GM21717 (cell line): Measurements from ENCODE around the gene LRCH1.

Source experiments
- ATAC-seq: cut with Tn5 transposase; IDR thresholded peaks from one replicate; pipeline ENCODE4 v1.9.1; 2021; ENCODE audit warnings: mild to moderate bottlenecking, moderate library complexity; ENCODE audit not compliant: unreplicated experiment

Gene LRCH1

DNA sequence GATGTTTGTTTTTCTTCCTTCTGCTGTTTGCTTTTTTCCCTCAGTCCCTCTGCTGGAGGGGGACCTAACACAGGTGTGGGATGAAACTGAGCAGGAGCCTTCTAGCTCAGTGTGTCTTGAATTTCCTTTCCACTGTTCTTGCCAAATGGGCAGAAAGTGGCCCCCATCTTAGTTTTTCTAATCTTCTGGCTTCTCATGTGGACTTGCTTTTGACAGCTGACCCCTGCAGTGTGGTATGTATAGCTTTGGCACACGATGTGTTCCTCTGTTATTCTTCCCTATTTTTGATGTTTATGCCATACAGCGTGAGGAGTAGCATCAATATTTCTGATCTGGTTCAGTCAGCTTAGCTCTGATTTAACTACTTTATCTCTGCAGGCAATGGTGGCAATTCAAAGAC lies 8.3 kb downstream of the LRCH1 start:
- ATAC-seq: no peak

DNA sequence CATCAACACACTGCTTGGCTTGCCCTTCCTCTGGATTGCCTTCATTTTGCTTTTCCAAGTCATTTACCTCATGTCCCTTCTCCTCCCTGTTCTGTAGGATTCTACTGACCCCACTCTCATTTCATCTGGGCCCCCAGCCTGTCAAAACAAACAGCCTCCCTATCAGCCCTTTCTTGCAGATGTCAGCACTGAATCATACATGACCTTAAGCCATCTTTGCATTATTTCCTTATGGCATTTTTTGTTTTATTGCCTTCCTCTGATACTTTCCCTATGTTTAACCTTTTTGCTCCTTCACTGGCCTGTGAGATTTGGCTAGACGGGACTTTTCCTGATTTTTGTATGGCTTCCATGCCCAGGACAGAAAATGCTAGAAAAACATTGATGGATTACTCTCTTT lies 8.7 kb downstream of the LRCH1 start:
- ATAC-seq: no peak

DNA sequence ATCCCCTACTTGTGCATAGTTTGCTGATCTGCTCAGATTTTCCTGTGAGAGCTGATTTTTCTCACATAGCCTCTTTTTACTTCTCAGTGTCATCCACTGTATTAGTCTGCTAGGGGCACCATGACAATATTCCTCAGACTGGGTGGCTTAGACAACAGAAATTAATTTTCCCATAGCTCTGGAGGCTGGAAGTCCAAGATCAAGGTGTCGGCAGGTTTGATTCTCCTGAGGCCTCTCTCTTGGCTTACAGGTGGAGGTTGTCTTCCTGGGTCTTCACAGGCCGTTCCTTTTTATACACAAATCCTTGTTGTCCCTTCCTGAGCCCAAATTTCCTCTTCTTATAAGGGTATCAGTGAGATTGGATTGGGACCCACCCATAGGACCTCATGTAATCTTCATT lies 9.2 kb downstream of the LRCH1 start:
- no peak for ATAC-seq

DNA sequence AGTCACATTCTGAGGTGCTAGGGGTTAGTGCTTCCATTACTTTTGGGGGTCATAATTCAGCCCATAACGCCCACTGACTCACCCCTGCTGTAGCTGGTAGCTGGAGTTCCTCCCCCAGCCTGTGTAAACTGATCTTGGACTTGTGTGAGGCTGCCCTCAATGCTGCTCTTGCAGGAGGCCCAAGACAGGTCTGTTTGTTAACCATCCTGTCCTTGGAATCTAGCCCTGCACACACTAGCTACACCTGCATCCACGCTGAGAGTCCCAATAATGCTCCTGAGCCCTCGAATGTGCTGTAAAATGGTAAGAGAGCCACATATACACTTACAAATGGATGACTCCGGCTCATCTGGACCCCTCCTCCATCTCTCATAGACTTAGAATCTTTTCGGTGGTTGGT lies 9.6 kb downstream of the LRCH1 start:
- no peak for ATAC-seq

DNA sequence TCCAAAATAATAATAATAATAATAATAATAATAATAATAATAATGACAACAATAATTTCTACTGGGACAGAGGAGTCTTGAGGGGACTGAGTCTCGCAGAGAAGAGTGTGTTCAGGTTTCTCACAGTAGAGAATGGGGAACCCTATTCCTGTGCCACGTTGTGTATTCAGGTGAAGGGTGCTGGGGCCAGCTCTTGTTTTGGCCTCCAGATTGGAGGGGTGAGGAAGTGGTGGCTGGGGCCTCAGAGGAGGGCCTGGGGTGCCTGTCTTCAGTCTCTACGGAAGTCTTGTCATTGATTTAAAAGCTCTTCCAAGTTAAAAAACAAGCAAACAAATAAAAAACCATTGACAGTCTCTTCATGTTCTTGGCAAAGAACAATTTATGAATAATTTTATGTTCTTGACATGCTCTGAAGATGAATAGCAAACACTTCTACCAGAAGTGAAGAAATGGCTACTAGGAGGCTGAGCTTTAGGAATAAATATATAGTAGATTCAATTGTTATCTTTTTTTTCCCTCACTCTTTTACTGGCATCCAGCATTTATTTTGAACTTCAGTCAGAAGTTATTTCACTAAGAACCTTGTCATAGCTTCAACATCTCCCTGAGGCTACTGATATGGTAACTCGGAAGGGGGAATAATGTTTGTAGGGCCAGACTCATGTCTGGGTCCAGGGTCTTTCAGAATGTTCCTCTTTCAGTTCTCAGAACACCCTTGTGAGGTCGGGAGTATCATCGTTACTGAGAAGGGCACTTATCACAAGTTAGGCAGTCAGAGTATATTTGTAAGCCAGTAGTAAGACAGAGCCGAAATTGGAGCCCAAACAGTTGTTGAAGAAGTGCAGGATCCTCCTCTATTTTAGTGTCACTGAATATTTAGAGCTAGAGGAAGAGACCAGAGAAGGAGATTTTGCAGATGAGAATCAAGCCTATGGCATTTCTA lies 13.1 kb downstream of the LRCH1 start:
- peak; percentile 75 for ATAC-seq

DNA sequence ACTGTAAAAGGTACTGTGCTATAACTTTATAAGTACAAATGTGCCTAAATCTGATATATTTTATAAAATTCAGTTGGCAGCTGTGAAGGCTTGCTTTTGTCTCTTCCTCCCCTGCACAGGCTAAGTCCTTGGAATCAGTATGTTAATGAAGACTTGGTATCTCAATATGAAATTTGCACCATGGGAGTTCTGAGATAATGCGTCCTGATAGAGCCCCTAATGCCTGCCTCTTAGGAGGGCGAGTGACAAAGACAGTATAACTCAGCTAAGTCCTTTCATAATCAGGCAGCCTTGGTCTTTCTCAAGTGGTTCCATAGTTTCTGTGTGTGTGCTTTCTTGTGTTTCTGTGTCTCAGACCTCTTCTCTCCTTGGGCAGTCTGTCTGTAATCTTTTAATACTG lies 14.7 kb downstream of the LRCH1 start:
- ATAC-seq: no peak

DNA sequence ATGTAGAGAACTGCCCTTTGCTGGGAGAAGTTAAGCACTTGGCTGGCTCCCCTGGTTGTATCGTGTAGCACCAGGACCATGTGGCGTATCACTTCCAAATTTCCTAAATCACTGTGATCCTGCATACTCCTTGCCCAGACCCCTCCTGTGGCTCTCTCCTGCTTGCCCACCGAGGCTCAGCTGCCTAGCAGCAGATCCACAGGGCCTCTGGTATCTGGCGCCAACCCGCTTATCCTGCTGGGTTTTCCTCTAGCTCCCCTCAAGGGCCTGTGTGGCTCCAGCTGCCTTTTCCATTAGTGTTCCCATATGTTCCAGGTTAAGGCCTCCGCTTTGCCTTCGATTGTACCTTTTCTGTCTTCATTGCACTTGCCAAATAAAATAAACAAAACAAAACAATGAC lies 16.5 kb downstream of the LRCH1 start:
- ATAC-seq: no peak

DNA sequence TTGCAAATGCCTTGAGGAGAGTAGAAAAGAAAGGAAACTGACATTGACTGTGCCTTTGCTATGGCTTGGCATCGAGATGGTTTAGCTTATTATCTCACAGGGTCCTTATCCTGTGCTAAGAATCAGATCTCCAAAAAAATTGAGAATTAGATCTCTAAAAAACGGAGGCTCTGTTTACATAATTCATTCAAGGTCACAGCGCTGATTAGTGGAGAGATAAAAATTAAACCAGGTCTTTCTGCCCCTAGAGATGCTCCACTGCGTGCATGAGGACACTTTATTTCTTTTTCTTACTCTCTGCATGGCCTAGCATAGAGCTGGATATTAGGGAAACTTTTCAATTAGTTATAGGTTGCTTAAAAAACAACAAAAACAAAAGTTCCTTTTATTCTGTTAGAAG lies 17.3 kb downstream of the LRCH1 start:
- no peak for ATAC-seq

DNA sequence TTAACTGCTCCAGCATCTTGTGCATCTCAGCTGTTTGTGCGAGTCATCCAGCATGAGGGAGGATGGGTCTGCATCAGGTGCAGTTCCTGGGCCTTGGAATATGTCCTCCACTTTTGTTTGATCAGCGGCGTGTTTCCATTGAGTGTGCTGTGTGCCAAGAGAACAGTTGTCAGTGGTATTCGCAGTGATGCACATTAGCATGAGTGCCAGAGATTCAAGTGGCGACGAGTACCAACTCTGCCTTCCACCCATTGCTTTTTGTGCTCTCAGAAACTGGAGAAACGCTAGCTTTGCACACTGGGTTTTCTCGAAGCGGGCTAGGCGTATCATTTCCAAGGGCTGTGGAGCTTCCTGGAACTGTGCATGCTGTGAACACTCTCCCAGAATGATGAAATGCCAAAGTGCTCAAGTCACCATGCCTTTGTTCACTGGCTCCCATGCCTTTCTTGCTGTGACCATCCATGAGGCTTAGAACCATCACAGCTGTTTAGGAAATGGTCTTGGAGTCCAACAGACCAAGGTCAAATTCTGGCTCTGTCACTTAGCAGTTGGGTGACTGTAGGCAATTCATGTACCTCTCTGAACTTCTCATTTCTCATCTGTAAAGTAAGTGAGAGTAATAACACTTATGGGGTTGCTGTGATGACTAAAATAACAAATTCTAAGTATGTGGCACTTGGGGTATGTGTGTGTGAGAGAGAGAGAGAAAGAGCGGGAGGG lies 18.4 kb downstream of the LRCH1 start:
- ATAC-seq: peak; percentile 46

DNA sequence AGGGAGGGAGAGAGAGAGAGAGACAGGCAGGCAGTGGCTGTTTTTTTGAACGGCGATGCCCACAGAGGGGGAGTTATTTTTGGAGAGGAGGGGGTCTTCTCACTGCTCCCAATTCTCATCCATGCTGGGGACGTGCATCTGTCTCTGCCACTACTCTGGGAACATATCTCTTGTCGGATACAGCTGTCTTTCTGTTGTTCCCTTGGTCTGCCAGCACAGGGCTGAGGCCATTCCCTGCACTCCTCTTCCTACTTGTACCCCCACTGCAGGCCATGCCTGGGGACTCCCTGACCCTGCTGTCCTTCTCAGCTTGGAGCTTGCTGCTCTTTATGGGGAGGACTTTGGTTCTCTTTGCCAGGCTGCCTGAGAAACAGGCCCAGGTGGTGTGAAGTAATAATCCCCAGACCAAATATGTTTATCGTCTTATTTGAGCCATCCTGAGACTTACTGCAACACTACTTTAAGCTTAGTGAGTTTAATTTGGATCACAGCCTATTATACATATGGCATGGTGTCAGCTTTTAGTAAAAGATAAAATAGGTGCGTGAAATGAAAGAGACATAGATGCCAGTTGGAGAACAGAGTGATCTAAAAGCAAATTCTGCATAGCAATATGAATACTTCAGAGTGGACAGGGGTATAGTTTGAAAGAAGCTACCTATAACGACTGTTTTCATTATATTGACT lies 19.1 kb downstream of the LRCH1 start:
- ATAC-seq: no peak

DNA sequence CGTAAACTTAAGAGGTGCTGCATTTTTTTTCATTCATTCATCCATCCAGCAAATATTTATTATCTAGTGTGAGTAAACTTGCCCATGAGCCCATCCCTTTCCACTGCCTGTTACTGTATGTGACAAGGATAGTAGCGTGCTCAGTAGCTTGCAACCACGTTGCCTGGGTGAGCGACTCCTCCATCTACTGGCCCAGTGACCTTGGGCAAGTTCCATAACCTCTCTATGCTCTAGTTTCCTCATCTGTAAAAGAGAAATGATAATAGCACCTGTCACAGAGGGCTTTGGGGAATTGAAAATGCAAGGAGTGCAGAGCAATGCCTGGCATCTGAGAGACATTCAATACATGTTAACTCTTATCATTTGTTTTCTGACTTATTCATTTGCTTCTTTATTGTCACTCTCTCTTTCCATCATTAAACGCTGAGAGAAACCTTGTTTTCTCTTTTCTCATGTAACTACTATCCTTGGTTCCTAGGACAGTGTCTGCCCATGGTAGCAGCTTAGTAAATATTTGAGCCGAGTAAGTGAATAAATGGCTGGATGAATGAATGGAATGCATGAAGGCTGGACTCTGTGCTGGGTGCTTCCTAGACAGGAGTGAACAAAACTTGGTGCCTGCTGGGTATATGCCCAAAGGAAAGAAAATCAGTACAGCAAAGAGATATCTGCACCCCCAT lies 19.9 kb downstream of the LRCH1 start:
- peak; percentile 42 for ATAC-seq

DNA sequence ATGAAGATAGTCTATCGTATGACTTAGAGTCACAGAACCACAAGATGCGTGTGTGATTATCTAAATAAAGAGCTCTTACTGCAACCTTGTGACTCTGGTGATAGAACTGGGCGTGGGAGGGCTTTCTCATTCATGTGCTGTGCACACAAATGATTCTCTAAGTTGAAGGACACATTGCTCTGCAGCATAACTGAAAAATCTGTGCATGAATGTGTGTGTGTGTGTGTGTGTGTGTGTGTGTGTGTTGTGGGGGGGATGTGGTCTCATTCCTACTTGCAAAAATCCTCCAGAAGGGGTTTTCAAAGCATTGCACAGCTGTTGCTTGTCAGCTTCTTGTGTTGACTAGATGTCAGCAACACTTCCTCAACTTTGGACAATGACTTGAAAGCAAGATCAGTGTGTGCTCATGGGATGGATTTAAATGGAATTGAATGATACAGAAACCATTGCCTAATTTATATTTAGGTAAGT lies 22.4 kb downstream of the LRCH1 start:
- no peak for ATAC-seq

DNA sequence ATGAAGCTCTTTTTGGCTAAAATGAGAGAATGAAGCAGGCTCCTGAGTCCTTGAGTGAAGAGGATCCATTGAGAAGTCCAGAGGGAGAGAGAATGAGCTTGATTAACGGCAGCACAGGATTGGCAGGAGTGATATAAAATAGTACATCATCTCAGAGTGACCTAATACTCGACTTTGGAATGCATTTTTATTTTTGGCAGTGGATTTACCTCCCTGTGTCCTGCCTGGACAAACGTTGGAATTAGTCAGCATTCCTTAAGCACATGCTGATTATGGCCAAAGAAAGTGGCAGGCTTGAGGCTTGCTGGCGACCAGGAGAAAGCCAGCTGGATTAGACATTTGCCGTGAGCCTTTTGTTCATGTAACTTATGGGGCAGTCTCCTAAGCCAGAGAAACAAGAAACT lies 22.9 kb downstream of the LRCH1 start:
- ATAC-seq: no peak

DNA sequence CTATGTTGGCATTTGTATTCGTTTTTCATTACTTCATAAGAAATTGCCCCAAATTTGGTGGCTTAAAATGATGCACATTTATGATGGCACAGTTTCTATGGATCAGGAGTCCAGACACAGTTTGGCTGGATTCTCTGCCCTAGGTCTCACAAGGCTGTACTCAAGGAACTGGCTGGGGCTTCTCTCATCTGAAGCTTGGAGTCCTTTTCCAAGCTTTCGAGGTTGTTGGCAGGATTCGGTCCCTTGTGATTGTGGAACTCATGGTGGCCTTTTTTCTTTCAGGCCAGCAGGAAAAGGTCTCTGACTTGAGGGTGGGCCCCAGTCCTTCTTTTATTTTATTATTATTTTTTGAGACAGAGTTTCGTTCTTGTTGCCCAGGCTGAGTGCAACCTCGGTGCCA lies 23.8 kb downstream of the LRCH1 start:
- ATAC-seq: no peak

DNA sequence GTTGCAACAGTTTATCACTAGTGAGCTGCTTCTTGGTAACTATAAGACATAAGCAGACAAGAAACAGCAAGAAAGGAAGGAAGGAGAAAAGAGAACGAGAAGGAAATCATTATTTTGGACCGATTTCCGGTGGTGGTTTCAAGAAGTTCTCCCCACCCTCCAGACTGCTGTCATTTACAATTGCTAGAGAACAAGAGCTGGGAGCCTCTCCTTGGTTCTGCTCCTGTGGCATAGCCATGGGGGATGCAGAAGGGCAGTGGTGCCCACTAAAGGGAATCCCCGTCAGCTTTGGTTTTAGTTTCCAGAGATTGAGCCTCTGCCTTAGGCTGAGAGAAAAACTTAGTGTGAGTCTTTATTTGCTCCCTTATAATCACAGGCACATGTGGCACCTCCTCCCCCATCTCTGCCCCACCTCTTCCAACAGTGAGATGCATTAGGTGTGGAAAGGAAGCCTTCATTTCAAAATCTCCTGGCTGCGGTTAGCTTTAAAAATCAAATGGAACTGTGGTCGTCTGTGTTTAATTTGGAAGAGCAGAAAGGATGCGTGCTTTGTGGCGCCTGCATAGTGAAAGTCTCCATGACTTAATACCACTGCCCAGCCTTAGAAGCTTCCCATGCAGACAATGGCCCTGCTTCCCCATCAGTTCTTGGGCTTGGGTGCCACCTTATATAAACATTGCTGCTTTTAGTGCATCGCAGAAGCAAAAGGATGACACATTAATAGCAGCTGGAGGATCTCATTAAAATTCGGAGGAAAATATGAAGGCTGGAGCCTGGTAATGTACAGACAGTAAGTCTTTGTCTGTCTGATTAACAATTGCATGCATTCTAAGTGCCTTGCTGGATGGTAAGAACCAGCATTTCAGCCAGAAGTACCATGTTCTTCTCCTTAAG lies 25.0 kb downstream of the LRCH1 start:
- ATAC-seq: peak; percentile 9

DNA sequence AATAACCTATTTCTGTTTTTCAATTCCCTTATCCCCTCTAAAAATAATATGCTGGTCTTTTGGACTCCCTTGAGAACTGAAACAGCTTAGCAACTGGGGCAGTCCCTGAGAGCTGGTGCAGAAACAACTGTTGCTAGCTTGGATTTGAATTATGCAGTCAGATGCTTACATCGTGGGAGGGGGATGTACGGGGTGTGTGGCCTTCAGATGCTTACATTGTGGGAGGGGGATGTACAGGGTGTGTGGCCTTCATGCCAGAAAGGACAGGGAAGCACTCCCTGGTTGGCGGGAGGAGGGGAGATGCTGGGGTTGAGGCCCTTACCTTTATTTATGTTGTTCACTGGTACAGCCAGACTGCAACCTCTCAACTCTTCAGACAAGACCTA lies 25.6 kb downstream of the LRCH1 start:
- peak; percentile 44 for ATAC-seq

DNA sequence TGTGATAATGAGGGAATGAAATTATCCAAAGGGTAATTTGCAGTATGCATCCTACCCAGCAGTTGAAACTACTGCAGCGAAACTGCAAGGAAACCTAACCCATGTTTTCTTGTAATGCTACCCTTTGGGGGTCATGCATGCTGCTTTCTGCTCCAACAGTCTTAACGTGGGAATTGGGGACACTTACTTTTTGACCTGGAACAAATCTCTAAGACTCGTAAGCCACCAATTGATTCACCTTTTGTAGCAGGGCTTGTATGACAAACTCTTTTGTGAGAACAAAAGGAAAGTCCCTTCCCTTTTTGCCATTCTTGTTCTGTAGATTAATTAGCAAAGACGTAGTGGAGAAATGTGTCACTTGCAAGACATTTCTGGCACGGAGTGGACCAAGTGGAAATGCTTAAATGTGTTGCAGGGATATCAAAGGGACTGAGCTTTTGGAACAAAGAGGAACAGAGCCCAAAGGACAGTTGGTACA lies 27.4 kb downstream of the LRCH1 start:
- no peak for ATAC-seq

DNA sequence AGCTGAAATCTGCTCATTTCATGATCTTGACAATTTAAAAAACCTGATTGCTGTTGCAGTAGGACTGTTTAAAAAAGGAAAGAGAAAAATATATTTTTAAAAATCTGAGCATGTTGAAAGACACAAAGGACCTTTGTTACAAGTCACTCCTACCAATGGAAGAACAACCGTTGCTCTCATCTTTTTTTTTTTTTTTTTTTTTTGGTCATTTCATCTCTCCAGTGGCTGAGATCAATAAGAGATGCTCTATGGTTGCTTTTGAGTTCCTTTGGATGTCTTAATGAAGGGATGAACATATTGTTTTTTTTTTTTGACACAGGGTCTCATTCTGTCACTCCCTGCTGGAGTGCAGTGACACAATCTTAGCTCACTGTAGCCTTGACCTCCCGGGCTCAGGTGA lies 29.2 kb downstream of the LRCH1 start:
- ATAC-seq: no peak

DNA sequence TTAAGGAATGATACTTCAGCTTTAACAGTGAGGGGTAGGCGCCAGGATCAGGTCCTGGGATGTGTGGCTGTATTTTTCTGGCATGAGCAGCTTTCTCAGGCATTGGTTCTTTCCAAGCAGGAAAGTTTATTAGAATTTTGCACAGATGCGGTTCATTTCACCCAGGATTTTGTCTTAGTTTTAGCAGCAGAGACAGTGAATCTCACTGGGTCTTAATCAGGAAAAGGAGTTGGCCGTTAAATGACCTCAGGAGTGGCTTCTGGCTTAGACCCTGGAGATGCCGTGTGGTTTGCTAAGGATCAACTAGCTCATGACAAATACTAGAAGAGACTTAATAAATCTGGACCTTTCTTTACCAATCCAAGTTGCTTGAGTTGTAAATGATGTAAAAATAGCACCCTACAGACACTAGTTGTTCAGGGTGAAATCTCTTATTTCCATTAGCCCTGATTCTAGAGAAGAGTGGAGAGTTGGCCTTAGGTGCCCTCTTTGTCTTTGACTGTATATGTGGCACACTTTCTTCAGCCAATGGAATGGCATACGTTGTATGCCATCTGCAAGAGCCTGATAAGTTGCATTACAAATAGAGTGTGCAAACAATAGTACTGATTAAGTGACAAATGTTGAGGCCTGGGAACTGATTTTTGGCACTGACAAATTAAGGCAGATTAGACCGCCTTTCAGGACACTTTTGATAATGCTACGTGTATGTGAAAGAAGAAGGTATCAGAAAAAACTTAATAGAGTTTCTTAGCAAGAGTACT lies 34.0 kb downstream of the LRCH1 start:
- no peak for ATAC-seq
